Right kidney (tissue), 1 donor: ENCODE data around the gene CNPY4.

ENCODE experiments used
- DNase-seq: peaks from one replicate; pipeline ENCODE4 v3.0.0-alpha.2; 2016

CNPY4 gene

DNA sequence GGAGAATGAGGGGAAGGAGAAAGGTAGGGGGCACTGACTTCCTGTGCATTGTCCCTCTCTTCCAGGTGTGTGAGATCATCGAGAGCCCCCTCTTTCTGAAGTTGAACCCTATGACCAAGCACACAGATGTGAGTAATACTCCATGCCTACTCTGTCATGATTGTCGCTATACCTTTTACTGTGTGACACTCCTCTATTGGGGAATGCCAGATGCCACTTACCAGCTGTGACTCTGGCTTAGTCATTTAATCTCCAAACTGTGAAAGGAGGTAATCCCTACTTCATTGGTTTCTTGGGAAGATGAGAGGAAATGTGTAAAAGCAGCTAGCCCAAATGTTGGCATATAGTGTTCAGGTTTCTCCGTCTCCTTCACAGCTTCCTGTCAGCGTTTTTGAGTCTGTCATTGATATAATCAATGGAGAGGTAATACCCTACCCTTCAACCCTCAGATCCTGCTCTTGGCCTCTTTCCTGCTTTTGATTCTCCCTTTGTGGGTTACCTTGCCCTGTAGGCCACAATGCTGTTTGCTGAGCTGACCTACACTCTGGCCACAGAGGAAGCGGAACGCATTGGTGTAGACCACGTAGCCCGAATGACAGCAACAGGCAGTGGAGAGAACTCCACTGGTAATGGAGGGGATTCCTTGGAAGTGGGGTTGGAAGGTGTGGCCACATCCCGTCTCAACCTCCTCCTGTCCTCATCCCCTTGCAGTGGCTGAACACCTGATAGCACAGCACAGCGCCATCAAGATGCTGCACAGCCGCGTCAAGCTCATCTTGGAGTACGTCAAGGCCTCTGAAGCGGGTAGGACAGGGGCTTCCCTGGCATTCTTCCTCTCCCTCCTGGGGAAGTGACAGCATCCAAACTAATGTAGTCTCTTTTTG, 28.7 kb upstream of the CNPY4 start:
- DNase-seq: no peak

DNA sequence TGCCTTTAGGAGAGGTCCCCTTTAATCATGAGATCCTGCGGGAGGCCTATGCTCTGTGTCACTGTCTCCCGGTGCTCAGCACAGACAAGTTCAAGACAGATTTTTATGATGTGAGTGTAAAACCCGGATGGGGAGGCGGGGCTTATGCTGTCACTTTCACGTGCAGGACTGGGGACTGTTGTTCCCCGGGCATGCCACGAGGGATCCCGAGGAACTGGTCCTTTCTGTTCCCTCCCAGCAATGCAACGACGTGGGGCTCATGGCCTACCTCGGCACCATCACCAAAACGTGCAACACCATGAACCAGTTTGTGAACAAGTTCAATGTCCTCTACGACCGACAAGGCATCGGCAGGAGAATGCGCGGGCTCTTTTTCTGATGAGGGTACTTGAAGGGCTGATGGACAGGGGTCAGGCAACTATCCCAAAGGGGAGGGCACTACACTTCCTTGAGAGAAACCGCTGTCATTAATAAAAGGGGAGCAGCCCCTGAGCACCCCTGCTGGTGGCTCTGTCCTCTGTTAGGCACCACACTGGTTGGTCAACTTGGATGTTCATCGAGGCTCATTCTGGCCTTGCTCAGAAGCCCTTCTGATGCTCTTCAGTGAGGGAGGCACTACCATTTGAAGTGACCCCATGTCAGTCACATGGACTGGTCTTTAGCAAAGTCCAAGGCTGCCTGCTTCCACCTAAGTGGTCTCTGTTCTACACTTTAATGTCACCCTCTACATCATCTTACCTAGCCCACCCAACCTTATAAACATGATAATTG, 27.8 kb upstream of the CNPY4 start:
- DNase-seq: no peak

DNA sequence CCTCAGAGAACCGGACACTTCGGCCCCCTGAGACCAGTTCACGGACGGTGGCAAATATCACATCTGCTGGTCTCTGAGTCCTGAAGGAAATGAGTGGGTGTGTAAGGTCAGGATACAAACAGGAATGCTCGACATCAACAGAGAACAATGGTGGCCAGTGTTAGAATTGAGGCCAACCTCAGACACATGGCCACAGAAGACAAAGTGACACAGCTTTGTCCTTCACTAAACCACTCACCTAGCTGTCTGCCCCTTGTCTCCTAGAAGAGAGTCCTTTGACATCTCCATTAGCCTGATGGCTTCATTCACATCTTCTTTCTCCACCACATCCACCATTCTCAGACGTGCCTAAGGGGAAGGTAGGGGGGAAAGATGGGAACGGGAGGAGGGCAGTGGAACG, 26.4 kb upstream of the CNPY4 start:
- DNase-seq: no peak

DNA sequence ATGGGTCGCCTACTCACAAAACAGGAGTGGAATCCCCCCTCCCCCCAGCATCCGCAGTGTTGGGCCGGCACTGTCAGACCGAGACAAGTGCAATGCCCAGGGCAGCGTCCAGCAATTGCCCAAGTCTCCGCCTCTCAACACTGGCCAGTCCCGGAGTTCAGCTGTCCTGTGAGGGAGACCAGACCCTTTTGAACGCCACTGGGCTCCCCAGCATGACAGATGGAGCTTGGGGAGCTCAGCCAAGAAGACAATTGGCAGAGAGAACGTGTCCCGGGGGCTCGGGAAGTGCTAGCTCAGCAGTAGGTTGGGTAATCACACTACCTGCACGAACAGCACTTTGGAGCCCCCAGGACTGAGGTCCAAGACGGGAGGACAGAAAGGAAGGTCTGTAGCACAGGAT, 25.9 kb upstream of the CNPY4 start:
- no peak for DNase-seq

DNA sequence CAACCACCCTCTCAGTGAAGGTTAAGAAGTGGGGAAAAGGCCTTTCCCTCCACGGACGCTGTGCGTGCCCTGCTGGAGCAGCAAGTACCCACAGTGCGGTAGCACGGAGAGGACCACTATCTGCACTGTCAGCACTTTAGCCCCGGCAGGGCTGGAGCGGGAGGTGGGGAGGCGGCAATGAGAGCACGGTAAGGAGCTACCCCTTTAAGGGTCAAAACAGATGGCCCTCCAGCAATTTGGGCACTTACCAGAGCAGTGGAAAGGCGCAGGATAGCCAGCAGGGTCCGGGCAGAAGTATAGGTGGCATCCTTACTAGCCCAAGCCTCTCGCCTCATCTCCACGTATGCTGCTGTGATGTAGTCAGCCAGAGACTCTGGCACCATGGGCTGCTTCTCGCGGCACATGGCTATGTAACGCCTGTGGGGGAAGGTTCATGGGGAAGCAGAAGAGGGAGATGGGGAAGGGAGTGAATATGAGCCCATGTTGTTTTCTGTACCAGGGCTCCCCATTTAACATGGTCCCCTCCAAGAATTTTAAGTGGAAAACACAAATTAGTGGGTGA, 25.4 kb upstream of the CNPY4 start:
- no peak for DNase-seq

DNA sequence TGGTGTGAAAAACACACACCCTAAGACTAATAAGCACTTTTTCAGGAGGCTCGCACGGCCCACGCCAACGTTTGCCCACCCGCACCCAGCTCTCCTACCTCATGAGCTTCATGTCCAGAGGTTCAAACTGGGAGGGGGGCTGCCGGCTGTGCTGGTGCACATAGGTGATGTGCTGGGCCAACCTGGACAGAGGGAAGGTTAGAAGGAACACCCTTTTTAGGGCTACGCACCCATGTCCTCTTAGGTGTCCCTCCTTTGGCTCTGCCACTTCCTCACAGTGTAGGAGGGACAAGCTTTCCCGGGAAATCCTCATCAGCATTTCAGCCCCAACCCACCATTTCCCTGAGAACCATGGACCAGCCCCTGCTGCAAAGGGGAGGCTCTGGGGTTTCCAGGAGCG, 24.1 kb upstream of the CNPY4 start:
- DNase-seq: no peak

DNA sequence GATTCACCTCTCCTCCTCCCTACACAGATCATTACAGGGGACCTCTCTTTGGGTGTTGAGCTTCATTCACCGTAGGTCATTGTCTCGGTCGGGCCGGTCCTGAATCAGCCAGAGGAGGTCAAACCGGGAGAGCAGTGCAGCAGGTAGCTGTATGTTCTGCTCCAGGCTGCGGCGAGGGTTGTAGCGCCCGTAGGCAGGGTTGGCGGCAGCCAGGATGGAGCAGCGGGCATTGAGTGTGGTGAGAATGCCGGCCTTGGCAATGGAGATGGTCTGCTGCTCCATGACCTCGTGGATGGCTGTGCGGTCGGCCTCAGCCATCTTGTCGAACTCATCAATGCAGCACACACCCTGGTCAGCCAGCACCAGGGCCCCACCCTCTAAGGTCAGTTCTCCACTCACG, 23.7 kb upstream of the CNPY4 start:
- no peak for DNase-seq

DNA sequence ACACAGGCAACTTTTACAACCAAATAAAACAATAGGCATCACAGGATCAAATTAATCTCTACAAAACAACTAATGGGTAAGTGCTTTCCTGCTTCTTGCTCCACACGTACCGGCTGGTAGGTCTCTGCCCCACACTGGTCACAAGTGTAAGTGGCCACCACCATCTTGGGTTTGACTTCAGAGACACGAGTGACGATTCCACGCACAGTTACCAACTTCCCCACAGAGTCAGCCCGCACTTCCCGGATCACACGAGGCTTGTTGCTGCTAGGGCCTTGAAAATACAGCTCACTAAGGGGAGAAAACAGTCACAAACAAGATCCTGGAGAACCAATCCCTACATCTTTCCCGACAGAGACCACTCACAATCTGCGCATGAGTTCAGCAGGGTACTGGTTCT, 20.5 kb upstream of the CNPY4 start:
- DNase-seq: no peak

DNA sequence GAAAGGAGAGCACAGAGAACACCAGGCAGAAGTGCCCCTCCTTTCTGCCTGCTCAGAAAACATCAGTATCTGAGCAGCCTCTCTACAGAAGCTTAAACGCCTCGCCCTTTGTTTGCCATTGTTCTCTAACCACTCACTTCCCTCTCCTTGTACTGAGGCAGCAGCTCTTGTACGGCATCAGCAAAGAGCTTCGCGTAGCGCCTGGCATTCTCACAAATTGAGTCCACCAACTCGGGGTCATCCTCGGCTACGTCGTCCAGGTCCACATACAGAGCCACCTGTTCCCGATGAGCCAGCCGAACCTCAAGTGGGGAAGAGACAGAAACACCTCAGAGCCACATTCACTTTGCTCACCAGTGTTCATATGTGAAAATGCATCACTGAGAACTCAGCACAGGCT, 20.0 kb upstream of the CNPY4 start:
- DNase-seq: no peak

DNA sequence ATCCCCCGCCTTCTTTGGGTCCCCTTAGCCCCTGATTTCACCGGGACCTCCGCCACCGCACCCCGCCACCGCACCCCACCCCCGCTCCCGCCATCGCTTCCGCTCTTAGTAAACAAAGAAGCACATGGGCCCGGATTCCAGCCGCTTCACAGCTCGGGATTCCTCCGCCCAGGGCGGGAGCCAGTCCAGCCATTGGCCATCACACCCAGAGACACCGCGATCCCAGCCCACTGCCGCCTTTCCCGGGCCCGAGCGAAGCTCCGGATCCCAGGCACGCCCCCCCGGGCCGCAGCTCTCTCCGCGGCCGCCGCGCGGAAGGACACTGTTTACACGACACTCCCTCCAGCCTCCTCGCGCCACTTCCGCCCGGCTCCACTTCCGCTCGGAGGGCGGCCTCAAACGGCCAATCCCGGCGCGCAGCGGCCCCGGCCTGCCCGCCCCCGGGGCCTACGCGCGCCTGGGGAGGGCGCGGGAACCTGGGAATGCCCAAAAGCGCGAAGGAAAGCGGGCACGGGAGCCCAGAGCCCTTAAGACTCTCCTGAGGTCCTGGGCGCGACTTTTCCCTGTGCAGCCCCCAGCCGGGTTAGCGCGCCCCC, 18.9 kb upstream of the CNPY4 start:
- peak; percentile 94 for DNase-seq

DNA sequence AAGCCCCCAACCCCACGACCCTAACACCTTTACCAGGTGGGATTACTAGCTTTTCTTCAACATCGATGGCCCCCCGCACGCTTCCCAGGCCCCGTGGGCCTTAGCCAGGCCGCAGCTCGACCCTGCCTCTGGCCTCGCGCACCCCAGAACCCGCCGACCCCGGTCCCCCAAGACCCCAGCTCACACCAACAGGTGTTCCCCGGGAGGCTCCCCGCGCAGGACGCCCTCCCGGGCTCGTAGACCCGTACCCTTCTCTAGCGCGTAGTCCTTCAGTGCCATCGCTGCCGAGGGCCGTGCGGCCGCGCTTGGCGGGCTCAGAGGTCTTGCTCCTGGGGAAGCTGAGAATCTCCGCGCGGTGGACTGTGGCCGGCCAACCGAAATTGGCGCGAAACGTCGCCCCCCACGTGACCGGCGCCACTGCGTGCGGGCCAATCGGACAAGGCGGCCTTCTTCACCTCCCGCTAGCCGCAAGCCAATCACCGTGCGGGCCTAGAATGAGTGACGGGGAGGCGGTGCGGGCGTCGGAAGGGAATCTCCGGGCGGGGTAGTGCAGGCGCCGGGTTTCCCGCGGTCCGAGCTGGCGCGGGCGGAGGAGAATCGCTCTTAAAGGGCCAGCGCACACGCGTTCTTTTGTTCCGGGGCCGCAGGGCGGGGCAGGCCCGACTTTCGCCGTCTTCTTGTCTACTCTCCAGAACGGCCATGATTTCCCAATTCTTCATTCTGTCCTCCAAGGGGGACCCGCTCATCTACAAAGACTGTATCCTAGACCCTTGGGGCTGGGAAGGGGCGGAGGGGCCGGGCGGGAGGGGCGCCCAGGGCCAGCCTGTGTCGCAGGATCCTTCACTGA, 18.2 kb upstream of the CNPY4 start, which contains the start of the genes AP4M1 and MCM7:
TSS of gene AP4M1 (plus strand) at position 628 of the 847 bp plus-strand sequence. CDS start at position 700, 72 bp downstream.
TSS of gene MCM7 (minus strand) at position 382 of the 847 bp plus-strand sequence. CDS start at position 279, 103 bp downstream.
- peak; percentile 85 for DNase-seq

DNA sequence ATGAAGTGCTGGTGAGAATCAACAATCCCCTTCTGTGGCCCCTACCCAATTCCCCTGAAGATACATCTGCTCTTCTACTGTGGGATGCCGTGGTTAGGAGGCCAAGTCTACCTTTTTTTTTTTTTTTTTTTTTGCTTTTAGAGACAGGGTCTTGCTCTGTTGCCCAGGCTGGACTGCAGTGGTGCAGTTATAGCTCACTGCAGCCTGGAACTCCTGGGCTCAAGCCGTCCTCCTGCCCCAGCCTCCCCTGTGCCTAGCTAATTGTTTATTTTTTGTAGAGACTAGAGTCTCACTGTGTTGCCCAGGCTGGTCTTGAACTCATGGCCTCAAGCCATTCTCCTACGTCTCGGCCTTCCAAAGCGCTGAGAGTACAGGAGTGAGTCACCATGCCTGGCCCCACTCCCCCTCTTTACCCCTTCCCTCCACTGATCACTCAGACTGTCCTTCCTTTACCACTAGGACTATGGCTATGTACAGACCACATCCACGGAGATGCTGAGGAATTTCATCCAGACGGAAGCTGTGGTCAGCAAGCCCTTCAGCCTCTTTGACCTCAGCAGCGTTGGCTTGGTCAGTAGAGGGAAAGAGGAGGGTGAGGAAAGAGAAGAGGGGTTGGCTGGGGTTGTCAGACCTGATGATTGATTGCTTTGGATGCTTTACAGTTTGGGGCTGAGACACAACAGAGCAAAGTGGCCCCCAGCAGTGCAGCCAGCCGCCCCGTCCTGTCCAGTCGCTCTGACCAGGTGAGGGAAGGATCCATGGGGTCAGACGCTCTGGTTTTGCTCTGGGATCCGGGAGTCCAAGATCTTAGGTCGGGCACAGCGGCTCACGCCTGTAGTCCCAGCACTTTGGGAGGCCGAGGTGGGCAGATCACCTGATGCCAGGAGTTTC, 16.2 kb upstream of the CNPY4 start:
- DNase-seq: no peak

DNA sequence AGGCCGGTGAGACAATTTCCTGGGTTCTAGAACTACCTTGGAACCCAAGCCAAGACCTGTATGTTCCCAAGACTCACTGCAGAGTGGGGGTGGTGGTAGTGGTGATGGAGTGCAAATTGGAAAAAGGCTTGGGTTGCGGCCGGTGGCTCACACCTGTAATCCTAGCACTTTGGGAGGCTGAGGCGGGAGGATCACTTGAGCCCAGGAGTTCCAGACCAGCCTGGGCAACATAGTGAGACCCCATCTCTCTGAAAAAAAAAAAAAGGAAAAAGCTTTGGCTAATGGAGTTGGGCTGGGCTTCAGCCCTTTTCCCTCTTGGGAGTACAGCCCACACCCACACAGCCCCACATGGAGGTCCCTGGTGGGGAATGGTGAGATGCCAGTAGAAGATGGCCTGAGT, 13.9 kb upstream of the CNPY4 start:
- no peak for DNase-seq

DNA sequence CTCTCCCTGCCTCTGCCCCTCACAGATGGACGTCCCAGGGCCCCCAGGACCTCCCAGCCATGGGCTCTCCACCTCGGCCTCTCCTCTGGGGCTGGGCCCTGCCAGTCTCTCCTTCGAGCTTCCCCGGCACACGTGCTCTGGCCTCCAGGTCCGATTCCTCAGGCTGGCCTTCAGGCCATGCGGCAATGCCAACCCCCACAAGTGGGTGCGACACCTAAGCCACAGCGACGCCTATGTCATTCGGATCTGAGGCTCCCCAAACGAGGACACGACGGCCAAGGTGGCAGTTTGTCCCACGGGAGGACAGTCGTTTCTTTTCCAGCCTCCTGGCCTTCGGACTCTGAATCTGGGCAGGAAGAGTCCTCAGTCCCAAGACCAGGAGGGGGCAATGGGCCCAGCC, 12.8 kb upstream of the CNPY4 start:
- DNase-seq: no peak

DNA sequence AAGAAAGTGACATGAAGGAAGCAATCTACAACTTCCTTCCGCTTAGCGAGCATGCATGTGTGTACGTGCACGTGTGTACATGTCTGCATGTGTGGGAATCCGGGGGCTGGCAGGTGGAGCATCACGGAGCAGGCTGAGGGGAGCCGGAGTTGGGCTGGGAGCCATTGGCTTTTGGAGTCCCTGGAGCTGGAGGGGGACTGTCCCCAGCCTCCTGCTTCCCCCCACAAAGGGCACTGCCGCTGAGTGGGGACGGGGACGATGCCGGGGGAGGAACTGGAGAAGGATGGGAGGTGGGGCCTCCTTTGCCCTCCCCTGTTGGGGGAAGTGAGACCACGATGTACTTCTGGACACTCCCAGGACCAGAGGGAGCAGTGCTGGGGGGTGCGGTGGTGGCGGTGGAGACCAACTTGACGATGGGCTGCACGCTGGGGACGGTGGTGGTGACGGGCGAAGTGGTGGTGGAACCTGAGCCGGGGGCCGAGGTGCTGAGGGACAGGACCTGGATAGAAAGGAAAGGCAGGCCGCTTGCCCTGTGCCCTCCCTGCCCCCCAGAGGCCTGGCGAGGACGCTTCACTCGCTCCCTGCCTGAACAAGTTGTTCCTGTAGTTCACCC, 12.2 kb upstream of the CNPY4 start:
- DNase-seq: no peak

DNA sequence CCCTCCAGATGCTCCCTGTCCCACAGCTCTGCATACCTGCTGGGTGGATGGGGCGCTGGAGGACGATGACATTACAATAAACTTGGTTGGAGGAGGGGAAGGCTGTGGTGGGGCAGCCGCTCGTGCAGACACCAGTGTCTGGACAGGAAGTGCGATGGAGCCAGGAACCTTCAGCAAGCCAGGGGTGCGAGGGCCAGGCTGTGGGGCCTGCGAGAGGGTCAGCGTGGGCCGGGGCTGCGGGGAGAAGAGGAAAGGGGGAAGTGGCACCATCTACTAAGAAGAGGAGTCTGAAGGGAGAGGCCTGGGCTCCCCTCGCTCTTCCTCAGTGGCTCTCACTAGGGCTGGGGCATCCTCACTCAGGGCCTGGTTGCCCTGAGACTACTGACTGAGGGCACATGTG, 11.5 kb upstream of the CNPY4 start:
- DNase-seq: no peak

DNA sequence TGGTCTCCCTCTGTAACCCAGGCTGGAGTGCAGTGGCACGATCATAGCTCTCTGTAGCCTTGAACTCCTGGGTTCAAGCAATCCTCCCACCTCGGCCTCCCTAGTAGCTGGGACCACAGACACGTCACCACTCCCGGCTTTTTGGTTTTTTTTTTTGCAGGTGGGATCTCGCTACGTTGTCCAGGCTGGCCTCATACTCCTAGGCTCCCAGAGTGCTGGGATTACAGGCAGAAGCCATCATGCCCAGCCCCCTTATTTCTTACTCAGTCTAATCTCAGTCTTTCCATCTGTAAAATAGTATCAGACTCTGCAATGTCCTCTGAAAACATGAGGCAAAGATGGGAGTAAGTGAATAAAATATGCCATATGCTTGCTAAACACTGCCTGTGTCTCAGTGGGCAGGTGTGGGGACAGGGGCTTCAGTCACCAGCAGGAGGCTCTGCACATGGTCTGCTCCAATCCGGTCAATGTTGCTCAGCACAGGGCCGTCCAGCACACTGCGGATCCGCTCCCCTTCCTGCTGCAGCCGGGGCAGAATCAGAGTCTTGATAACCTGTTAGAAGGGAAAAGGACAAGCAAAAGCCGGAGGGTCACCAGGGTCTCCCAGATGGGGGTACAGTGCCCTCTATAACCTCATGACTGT, 9.8 kb upstream of the CNPY4 start:
- DNase-seq: no peak

DNA sequence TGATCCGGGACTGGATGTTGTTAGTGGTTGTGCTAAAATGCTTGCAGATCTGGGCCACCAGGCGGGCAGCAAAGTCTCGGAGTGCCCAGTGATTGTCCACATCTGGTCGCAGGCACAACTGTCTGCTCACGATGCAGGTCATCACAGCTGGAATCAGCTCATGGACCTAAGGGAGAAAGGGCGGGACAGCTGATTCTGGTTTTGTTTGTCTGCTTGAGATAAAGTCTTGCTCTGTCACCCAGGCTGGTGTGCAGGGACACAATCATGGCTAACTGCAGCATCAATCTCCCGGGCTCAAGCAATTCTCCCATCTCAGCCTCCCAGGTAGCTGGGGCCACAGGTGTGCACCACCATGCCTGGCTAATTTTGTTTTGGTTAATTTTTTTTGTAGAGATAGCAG, 8.3 kb upstream of the CNPY4 start:
- no peak for DNase-seq

DNA sequence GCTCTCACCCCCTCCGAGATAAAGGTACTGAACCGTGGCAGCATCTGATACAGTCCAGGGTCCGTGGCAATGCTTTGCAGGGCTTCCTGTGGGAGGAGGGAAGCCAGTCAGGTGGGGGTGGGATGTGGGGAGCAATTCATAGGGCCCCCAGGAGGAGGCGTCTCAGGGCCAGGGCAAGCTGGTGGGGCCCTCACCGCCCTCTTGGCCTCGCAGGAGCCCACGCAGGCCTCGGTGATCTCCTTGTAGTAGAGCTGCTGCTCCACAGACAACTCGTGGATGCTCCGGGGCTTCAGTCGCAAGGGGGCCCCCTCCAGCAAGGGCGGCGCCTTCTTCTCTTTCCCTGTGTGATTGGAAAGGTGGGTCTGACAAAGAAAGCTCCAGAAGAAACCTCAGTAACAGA, 7.5 kb upstream of the CNPY4 start:
- no peak for DNase-seq

DNA sequence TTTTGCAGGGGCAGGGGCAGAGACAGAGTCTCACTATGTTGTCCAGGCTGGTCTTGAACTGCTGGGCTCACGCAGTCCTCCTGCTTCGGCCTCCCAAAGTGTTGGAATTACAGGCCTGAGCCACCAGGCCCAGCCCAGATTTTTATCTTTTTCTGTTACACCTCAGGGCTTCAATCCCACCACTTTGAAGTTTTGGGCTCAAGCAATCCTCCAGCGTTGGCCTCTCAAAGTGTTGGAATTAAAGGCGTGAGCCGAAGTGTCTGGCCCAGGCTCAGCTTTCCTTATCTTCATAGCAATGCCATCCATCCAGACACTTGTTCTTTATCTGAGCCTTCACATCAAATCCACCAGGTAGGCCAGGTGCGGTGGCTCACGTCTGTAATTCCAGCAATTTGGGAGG, 4.4 kb upstream of the CNPY4 start:
- no peak for DNase-seq
